CD14-positive monocyte (primary cell): ENCODE measurements around the gene MKI67. TPM values are rescaled to one million over a fixed set of nuclear protein-coding genes. Genes with fewer than 3 reads are reported as not detected.
A peak's percentile ranks its signal among the peaks of the same experiment; 100 is the strongest.

Experiments used
- DNase-seq, 3 donors: peaks; one replicate each; pipeline ENCODE4 v3.0.0-alpha.2; 2011 to 2022
- H2AFZ ChIP-seq: 2 replicates; pipeline ENCODE4 v1.6.0; 2012; ENCODE audit warnings: mild to moderate bottlenecking, low read depth, low read length, inconsistent platforms; ENCODE audit not compliant: insufficient read depth, poor library complexity, severe bottlenecking
- H3K27ac ChIP-seq, 2 donors: 1 replicate in 1 of 2; 2 replicates in 1 of 2; pipeline ENCODE4 v1.5.1; 2012 to 2013; ENCODE audit warnings: low read length in 2 of 2, control low read depth in 1 of 2, inconsistent platforms in 1 of 2, low read depth in 1 of 2, mild to moderate bottlenecking in 1 of 2
- H3K27me3 ChIP-seq, 2 donors: one replicate each; pipeline versions ENCODE4 v1.6.0 to v1.6.1; 2011 to 2013; ENCODE audit warnings: low read length in 2 of 2; ENCODE audit not compliant: control insufficient read depth in 2 of 2, insufficient read depth in 2 of 2
- H3K36me3 ChIP-seq, 2 donors: replicated peaks in 1 of 2; 1 replicate in 1 of 2; 2 replicates in 1 of 2; pipeline versions ENCODE4 v1.5.1 to v1.6.1; 2012 to 2013; ENCODE audit warnings: low read length in 2 of 2, control low read depth in 1 of 2, inconsistent platforms in 1 of 2, mild to moderate bottlenecking in 1 of 2; ENCODE audit not compliant: insufficient read depth in 2 of 2, control insufficient read depth in 1 of 2
- H3K4me1 ChIP-seq, 2 donors: 1 replicate in 1 of 2; 2 replicates in 1 of 2; pipeline versions ENCODE4 v1.5.1 to v1.6.1; 2012 to 2013; ENCODE audit warnings: low read length in 2 of 2, control low read depth in 1 of 2, inconsistent platforms in 1 of 2, mild to moderate bottlenecking in 1 of 2, moderate library complexity in 1 of 2; ENCODE audit not compliant: insufficient read depth in 2 of 2, control insufficient read depth in 1 of 2
- H3K4me2 ChIP-seq: replicated peaks from 2 replicates; pipeline ENCODE3; 2012; ENCODE audit warnings: low read length, moderate library complexity, mild to moderate bottlenecking; ENCODE audit not compliant: poor library complexity, severe bottlenecking; ENCODE audit errors: extremely low read depth
- H3K4me3 ChIP-seq, 3 experiments: fragments of 200-600 bp in 1 of 3; sonication (generic) in 1 of 3; replicated peaks in 1 of 3; 1 replicate in 2 of 3; 2 replicates in 1 of 3; pipeline ENCODE4 v1.5.1; 2011 to 2013; ENCODE audit warnings: low read length in 3 of 3, mild to moderate bottlenecking in 3 of 3, control low read depth in 2 of 3, low read depth in 2 of 3, inconsistent platforms in 1 of 3, moderate library complexity in 1 of 3
- H3K79me2 ChIP-seq: 2 replicates; pipeline ENCODE4 v1.6.0; 2012; ENCODE audit warnings: mild to moderate bottlenecking, control low read depth, inconsistent platforms, low read length, moderate library complexity; ENCODE audit not compliant: insufficient read depth
- H3K9ac ChIP-seq: 2 replicates; pipeline ENCODE4 v1.6.0; 2017; ENCODE audit warnings: low read length, mild to moderate bottlenecking; ENCODE audit not compliant: insufficient read depth, poor library complexity, severe bottlenecking
- H3K9me3 ChIP-seq, 2 donors: replicated peaks in 1 of 2; 1 replicate in 1 of 2; 2 replicates in 1 of 2; pipeline versions ENCODE4 v1.5.1 to v1.6.1; 2012 to 2013; ENCODE audit warnings: low read length in 2 of 2, control low read depth in 1 of 2; ENCODE audit not compliant: control insufficient read depth in 1 of 2, insufficient read depth in 1 of 2
- H4K20me1 ChIP-seq: 2 replicates; pipeline ENCODE4 v1.6.0; 2012; ENCODE audit warnings: mild to moderate bottlenecking, low read length, control low read depth, moderate library complexity; ENCODE audit not compliant: insufficient read depth
- H3K27ac Mint-ChIP-seq, 7 donors: one replicate each; pipeline ENCODE4 v1.8.0; 2020; ENCODE audit warnings: mild to moderate bottlenecking in 7 of 7, mixed read lengths in 7 of 7, moderate library complexity in 6 of 7, inconsistent platforms in 2 of 7
- H3K27me3 Mint-ChIP-seq, 3 donors: one replicate each; pipeline ENCODE4 v1.8.0; 2021 to 2022; ENCODE audit warnings: low read depth in 3 of 3, mild to moderate bottlenecking in 3 of 3, mixed read lengths in 3 of 3, moderate library complexity in 3 of 3, inconsistent platforms in 1 of 3
- H3K36me3 Mint-ChIP-seq, 2 donors: one replicate each; pipeline ENCODE4 v1.8.0; 2020; ENCODE audit warnings: mixed read lengths in 2 of 2, inconsistent platforms in 1 of 2, mild to moderate bottlenecking in 1 of 2
- H3K4me1 Mint-ChIP-seq: one replicate; pipeline ENCODE4 v1.8.0; 2020; ENCODE audit warnings: mild to moderate bottlenecking, mixed read lengths
- H3K4me3 Mint-ChIP-seq, 2 donors: one replicate each; pipeline ENCODE4 v1.8.0; 2020; ENCODE audit warnings: mild to moderate bottlenecking in 2 of 2, mixed read lengths in 2 of 2, moderate library complexity in 1 of 2
- H3K9me3 Mint-ChIP-seq, 7 donors: one replicate each; pipeline ENCODE4 v1.8.0; 2020 to 2022; ENCODE audit warnings: mixed read lengths in 7 of 7, mild to moderate bottlenecking in 6 of 7, moderate library complexity in 6 of 7, inconsistent platforms in 2 of 7
- CTCF ChIP-seq: fragments of 200-600 bp; IDR thresholded peaks from one replicate; pipeline ENCODE4 v1.8.0; 2022; ENCODE audit warnings: antibody characterized with exemption, mild to moderate bottlenecking
- WGBS: methylation state at CpG from one replicate; pipeline ENCODE4 v1.1.5; 2013; ENCODE audit warnings: missing lambda C conversion rate; ENCODE audit not compliant: insufficient coverage; 5-methylcytosine and 5-hydroxymethylcytosine counted together
- intact Hi-C, 2 donors: fragments of 100-400 bp; cut with micrococcal nuclease; formaldehyde crosslinking; loops; one replicate each; pipeline versions ENCODE4 v1.15.0 to v1.15.1; 2023
- polyA plus RNA-seq, 3 donors: library from polyadenylated mRNA; depleted of rRNA in 1 of 3; unstranded in 2 of 3; stranded (reverse) in 1 of 3; fragments of 300-500 nt in 2 of 3; fragments of >200 nt in 1 of 3; fragmentation: Illumina TruSeq in 2 of 3; gene quantifications; 1 replicate in 2 of 3; 2 replicates in 1 of 3; pipeline ENCODE4 v1.2.3, GENCODE V29; 2012 to 2021

Gene MKI67
- polyA plus RNA-seq, 3 donors = 0.02 to 0.05 TPM; not detected in 1

GRCh38 chr10:128086003-128086863, 40.0 kb downstream of the MKI67 start:
- peak overlapping the region in 5 of 7 donors; percentile 35 to 74 (median 50) for H3K27ac Mint-ChIP-seq
- Histone ChIP-seq H3K4me2 (no peak overlapping the region), H3K79me2 (no peaks in the 10 kb centered on the region), H3K4me1 (no peaks in the 10 kb centered on the region), H3K36me3 (peaks cover 36 to 42% of the 10 kb centered on the region in 2 donors), H3K4me3 (no peak overlapping the region), H2AFZ (no peak overlapping the region), H3K27me3 (no peaks in the 10 kb centered on the region), H3K9me3 (no peaks in the 10 kb centered on the region), H4K20me1 (peaks cover 55% of the 10 kb centered on the region), H3K27ac (no peak overlapping the region), H3K9ac (no peak overlapping the region)
- intact Hi-C loops = no loop called here
- H3K36me3 Mint-ChIP-seq = peaks cover 38 to 42% of the 10 kb centered on the region in 2 donors
- no peak overlapping the region for H3K4me3 Mint-ChIP-seq
- H3K27me3 Mint-ChIP-seq = peaks cover 0 to 3% (median 2%) of the 10 kb centered on the region in 3 donors
- WGBS = 81% methylated on average over 7 of the region's 10 CpGs
- DNase-seq = peak in 2 of 3 donors; percentile 38 to 46
- no peak for TF ChIP-seq CTCF
- no peaks in the 10 kb centered on the region for H3K4me1 Mint-ChIP-seq
- H3K9me3 Mint-ChIP-seq = no peaks in the 10 kb centered on the region

- no peaks in the 10 kb centered on the region for H3K4me1 ChIP-seq
- 87% methylated on average over 6 of the region's 8 CpGs for WGBS
- H3K4me3 ChIP-seq = no peak overlapping the region
- TF ChIP-seq CTCF = no peak
- intact Hi-C loops = no loop called here
- no peaks in the 10 kb centered on the region for H3K79me2 ChIP-seq
- H3K36me3 ChIP-seq = peaks cover 48 to 54% of the 10 kb centered on the region in 2 donors
- H3K4me3 Mint-ChIP-seq = no peak overlapping the region
- peaks cover 0 to 3% (median 2%) of the 10 kb centered on the region in 3 donors for H3K27me3 Mint-ChIP-seq
- no peaks in the 10 kb centered on the region for H3K4me1 Mint-ChIP-seq
- H3K9me3 Mint-ChIP-seq = no peaks in the 10 kb centered on the region
- no peak overlapping the region for H2AFZ ChIP-seq
- no peaks in the 10 kb centered on the region for H3K27me3 ChIP-seq
- no peak overlapping the region for H3K4me2 ChIP-seq
- H3K36me3 Mint-ChIP-seq = peaks cover 50 to 55% of the 10 kb centered on the region in 2 donors
- no peak overlapping the region for H3K27ac ChIP-seq
- H3K27ac Mint-ChIP-seq = peak overlapping the region in 3 of 7 donors; percentile 50 to 67 (median 54)
- DNase-seq = no peak
- peaks cover 67% of the 10 kb centered on the region for H4K20me1 ChIP-seq
- H3K9ac ChIP-seq = no peak overlapping the region
- H3K9me3 ChIP-seq = no peaks in the 10 kb centered on the region
These were observed 41.2 kb downstream of the MKI67 start for GRCh38 chr10:128084991-128085390.
